Naive thymus-derived CD4-positive, alpha-beta T cell (primary cell): ENCODE measurements around the gene CAMK1D. TPM values are rescaled to one million over a fixed set of nuclear protein-coding genes. Genes with fewer than 3 reads are reported as not detected.

Experiments used
- ATAC-seq: fragments of 150-1000 bp; cut with Tn5 transposase; 2 replicates; pipeline ENCODE4 v1.10.0; 2021; ENCODE audit warnings: mild to moderate bottlenecking, moderate library complexity
- CTCF ChIA-PET: fragments of 350-600 bp; sonication (Branson Sonifier 250); formaldehyde crosslinking; loops from one replicate; lab custom pipeline; 2021; ENCODE audit warnings: antibody characterized with exemption; lab: Charles Lee
- POLR2A ChIA-PET: fragments of 350-600 bp; sonication (Branson Sonifier 250); formaldehyde crosslinking; loops from one replicate; lab custom pipeline; 2021; ENCODE audit warnings: antibody characterized with exemption, inconsistent platforms; lab: Charles Lee
- DNase-seq, 9 donors: peaks; one replicate each; pipeline versions ENCODE4 v3.0.0 to v3.0.0-alpha.2; 2020 to 2022; ENCODE audit warnings: mixed read lengths in 1 of 9
- H3K27ac ChIP-seq: one replicate; pipeline ENCODE4 v1.7.0; 2013; ENCODE audit warnings: mild to moderate bottlenecking, low read depth, low read length, moderate library complexity
- H3K27me3 ChIP-seq, 2 donors: one replicate each; pipeline ENCODE4 v1.7.0; 2013; ENCODE audit warnings: low read length in 2 of 2, mild to moderate bottlenecking in 2 of 2, moderate library complexity in 2 of 2; ENCODE audit not compliant: control insufficient read depth in 2 of 2, insufficient read depth in 2 of 2
- H3K36me3 ChIP-seq, 3 experiments: 1 replicate in 2 of 3; 2 replicates in 1 of 3; pipeline ENCODE4 v1.7.0; 2013; ENCODE audit warnings: low read length in 3 of 3, mild to moderate bottlenecking in 3 of 3, moderate library complexity in 1 of 3; ENCODE audit not compliant: insufficient read depth in 3 of 3, control insufficient read depth in 2 of 3
- H3K4me1 ChIP-seq, 2 donors: one replicate each; pipeline ENCODE4 v1.7.0; 2013; ENCODE audit warnings: low read length in 2 of 2, mild to moderate bottlenecking in 2 of 2, moderate library complexity in 1 of 2; ENCODE audit not compliant: control insufficient read depth in 2 of 2, insufficient read depth in 2 of 2
- H3K4me3 ChIP-seq: 2 replicates; pipeline ENCODE4 v1.7.0; 2013; ENCODE audit warnings: mild to moderate bottlenecking, low read length
- H3K9me3 ChIP-seq, 3 experiments: 1 replicate in 2 of 3; 2 replicates in 1 of 3; pipeline ENCODE4 v1.7.0; 2013; ENCODE audit warnings: low read length in 3 of 3; ENCODE audit not compliant: control insufficient read depth in 2 of 3
- H3K27ac Mint-ChIP-seq, 9 donors: one replicate each; pipeline ENCODE4 v1.8.0; 2020 to 2022; ENCODE audit warnings: mixed read lengths in 9 of 9, mild to moderate bottlenecking in 8 of 9, moderate library complexity in 5 of 9, inconsistent platforms in 2 of 9
- H3K27me3 Mint-ChIP-seq, 5 donors: one replicate each; pipeline ENCODE4 v1.8.0; 2021 to 2022; ENCODE audit warnings: mixed read lengths in 5 of 5, mild to moderate bottlenecking in 1 of 5
- H3K36me3 Mint-ChIP-seq, 5 donors: one replicate each; pipeline ENCODE4 v1.8.0; 2020 to 2022; ENCODE audit warnings: mixed read lengths in 5 of 5, mild to moderate bottlenecking in 3 of 5, inconsistent platforms in 1 of 5
- H3K4me1 Mint-ChIP-seq, 7 donors: one replicate each; pipeline ENCODE4 v1.8.0; 2020 to 2022; ENCODE audit warnings: mixed read lengths in 7 of 7, mild to moderate bottlenecking in 3 of 7, inconsistent platforms in 1 of 7
- H3K4me3 Mint-ChIP-seq, 10 donors: one replicate each; pipeline ENCODE4 v1.8.0; 2020 to 2022; ENCODE audit warnings: mild to moderate bottlenecking in 10 of 10, mixed read lengths in 10 of 10, moderate library complexity in 6 of 10, inconsistent platforms in 2 of 10
- H3K9me3 Mint-ChIP-seq, 11 donors: one replicate each; pipeline ENCODE4 v1.8.0; 2020 to 2022; ENCODE audit warnings: mixed read lengths in 11 of 11, mild to moderate bottlenecking in 4 of 11, inconsistent platforms in 1 of 11, moderate library complexity in 1 of 11
- intact Hi-C, 2 donors: fragments of 100-400 bp; cut with micrococcal nuclease; formaldehyde crosslinking; loops; one replicate each; pipeline ENCODE4 v1.15.1; 2023
- polyA plus RNA-seq, 2 donors: library from polyadenylated mRNA; unstranded; fragments of 300-500 nt; fragmentation: Illumina TruSeq; gene quantifications; one replicate each; pipeline ENCODE4 v1.2.3, GENCODE V29; 2021
- total RNA-seq, 6 experiments: library from RNA in 5 of 6; stranded (reverse) in 5 of 6; gene quantifications; 1 replicate in 5 of 6; 2 replicates in 1 of 6; pipeline ENCODE4 v1.2.3 and lab custom pipeline; 2021 to 2026

The CAMK1D gene
- total and polyA plus RNA-seq, 7 experiments from 2014 or later, result 12.5 to 43.2 (median 18.6) TPM

DNA sequence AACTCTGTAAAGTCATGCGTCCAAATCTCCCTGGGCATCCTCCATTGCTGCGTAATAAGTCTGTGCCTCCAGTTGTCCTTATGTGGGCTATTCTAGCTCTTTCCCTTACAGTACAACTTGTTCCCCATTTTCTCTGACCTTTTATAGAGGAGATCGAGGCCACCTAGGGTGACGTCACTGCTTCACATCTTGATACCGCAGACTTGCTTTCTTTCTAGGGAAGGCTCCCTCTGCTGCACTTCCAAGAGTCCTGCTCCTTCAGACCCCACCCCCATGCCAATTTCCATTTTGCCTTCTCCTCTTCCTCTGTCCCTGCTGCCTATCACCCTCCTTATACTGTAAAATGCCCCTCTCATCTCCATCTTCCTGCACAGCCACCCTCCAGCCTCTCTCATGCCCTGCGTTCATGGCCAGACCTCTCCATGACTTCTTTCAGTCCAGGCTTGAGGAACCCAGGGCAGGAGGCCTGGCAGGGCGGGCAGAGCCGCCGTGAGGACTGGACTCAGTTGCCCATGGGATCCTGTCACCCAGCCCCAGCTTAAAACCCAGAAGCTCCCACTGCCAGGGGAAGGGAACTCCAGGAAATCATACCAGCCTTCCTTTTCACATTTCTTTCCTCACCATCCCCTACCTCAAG lies 57.5 kb downstream of the CAMK1D start:
- POLR2A ChIA-PET, result no interaction called here
- no peaks in the 10 kb centered on the region for H3K9me3 ChIP-seq
- CTCF ChIA-PET, result no interaction called here
- Mint-ChIP-seq H3K4me1 (peaks cover 22 to 47% (median 27%) of the 10 kb centered on the region in 7 donors), H3K36me3 (peaks cover 4 to 43% (median 22%) of the 10 kb centered on the region in 5 donors), H3K4me3 (peak overlapping the region in 2 of 10 donors; percentile 58 to 63), H3K27me3 (peaks cover 0 to 5% (median 0%) of the 10 kb centered on the region in 5 donors), H3K27ac (peak overlapping the region in 3 of 9 donors; percentile 56 to 93 (median 71)), H3K9me3 (peaks cover 0 to 3% (median 0%) of the 10 kb centered on the region in 11 donors)
- H3K27me3 ChIP-seq, result no peaks in the 10 kb centered on the region
- H3K27ac ChIP-seq, result no peak overlapping the region
- ATAC-seq, result no peak
- peaks cover 0 to 6% of the 10 kb centered on the region in 2 donors for H3K4me1 ChIP-seq
- DNase-seq, result peak in 1 of 9 donors; percentile 16
- peaks cover 0 to 12% (median 0%) of the 10 kb centered on the region in 3 experiments for H3K36me3 ChIP-seq
- H3K4me3 ChIP-seq, result no peak overlapping the region
- intact Hi-C loops, result no loop called here

DNA sequence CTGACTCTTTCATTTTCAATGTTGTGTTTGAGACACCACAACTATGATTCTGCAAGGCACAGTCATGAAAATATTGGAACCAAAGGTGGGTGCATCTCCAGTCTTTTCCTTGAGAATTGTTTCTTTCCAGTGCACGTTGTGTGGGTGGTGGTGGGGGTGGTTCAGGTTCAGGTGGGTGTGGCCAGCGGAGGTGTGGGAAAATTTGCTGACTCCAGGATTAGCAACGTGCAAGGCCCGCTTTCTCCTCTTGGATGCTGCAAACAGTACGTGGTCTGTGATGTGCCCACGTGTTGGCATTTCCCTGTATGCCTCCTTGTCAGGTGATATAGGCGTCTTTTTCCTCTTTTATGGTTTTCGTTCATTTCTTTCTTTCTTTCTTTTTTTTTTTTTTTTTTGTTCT lies 59.1 kb downstream of the CAMK1D start:
- peaks cover 0 to 14% (median 0%) of the 10 kb centered on the region in 3 experiments for H3K36me3 ChIP-seq
- no peak overlapping the region for H3K4me3 ChIP-seq
- no peaks in the 10 kb centered on the region for H3K9me3 ChIP-seq
- POLR2A ChIA-PET, result no interaction called here
- peaks cover 0 to 5% (median 0%) of the 10 kb centered on the region in 5 donors for H3K27me3 Mint-ChIP-seq
- peaks cover 8 to 41% (median 25%) of the 10 kb centered on the region in 5 donors for H3K36me3 Mint-ChIP-seq
- H3K9me3 Mint-ChIP-seq, result peaks cover 0 to 4% (median 3%) of the 10 kb centered on the region in 11 donors
- peaks cover 0 to 15% of the 10 kb centered on the region in 2 donors for H3K4me1 ChIP-seq
- H3K4me3 Mint-ChIP-seq, result no peak overlapping the region
- ATAC-seq, result no peak
- no peak overlapping the region for H3K27ac ChIP-seq
- H3K4me1 Mint-ChIP-seq, result peaks cover 29 to 55% (median 37%) of the 10 kb centered on the region in 7 donors
- H3K27me3 ChIP-seq, result no peaks in the 10 kb centered on the region
- no peak for DNase-seq
- H3K27ac Mint-ChIP-seq, result no peak overlapping the region
- intact Hi-C loops, result no loop called here
- CTCF ChIA-PET, result no interaction called here

DNA sequence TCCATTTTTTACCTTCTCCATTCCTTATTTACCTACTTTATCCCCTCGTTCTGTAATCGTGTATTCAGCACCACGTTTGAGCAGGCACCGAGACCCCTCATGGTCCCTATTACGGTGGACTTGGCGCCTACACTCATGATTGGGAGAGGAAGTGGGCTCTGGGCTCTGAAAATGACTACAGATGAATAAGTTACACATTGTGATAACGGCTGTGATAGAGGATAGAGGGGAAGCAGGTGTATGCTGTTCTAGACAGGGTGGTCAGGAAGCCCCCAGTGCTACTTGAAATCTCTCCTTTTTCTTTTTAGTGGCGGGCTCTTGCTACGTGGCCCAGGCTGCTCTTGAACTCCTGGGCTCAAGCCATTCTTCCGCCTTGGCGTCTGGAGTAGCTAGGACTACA lies 59.8 kb downstream of the CAMK1D start:
- H3K27me3 Mint-ChIP-seq, result peaks cover 0 to 5% (median 0%) of the 10 kb centered on the region in 5 donors
- DNase-seq (no peak), ATAC-seq (no peak)
- Histone ChIP-seq H3K9me3 (no peaks in the 10 kb centered on the region), H3K27me3 (no peaks in the 10 kb centered on the region), H3K36me3 (peaks cover 0 to 16% (median 0%) of the 10 kb centered on the region in 3 experiments), H3K4me3 (no peak overlapping the region), H3K4me1 (peaks cover 0 to 15% of the 10 kb centered on the region in 2 donors), H3K27ac (no peak overlapping the region)
- peaks cover 0 to 6% (median 4%) of the 10 kb centered on the region in 11 donors for H3K9me3 Mint-ChIP-seq
- POLR2A ChIA-PET, result no interaction called here
- CTCF ChIA-PET, result no interaction called here
- intact Hi-C loops, result no loop called here
- peaks cover 8 to 42% (median 26%) of the 10 kb centered on the region in 5 donors for H3K36me3 Mint-ChIP-seq
- H3K4me3 Mint-ChIP-seq, result no peak overlapping the region
- peaks cover 29 to 58% (median 40%) of the 10 kb centered on the region in 7 donors for H3K4me1 Mint-ChIP-seq
- H3K27ac Mint-ChIP-seq, result peak overlapping the region in 2 of 9 donors; percentile 18 to 47

DNA sequence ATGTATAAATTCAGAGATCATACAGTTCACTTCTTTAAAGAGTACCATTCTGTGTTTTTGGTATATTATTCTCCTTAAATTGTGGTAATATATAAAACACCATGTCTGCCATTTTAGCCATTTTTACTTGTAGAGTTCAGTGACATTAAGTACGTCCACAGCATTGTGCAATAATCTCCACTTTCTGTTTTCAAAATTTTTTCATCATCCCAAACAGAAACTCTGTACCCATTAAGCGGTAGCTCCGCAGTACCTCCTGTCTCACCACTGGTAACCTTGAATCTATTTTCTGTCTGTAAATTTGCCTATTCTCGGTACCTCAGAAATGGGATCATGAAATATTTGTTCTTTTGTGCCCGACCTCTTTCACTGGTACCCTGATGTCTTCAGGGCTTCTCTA lies 60.3 kb downstream of the CAMK1D start:
- Histone ChIP-seq H3K27ac (no peak overlapping the region), H3K36me3 (peaks cover 0 to 16% (median 0%) of the 10 kb centered on the region in 3 experiments), H3K4me3 (no peak overlapping the region), H3K4me1 (peaks cover 0 to 15% of the 10 kb centered on the region in 2 donors), H3K9me3 (no peaks in the 10 kb centered on the region), H3K27me3 (no peaks in the 10 kb centered on the region)
- CTCF ChIA-PET, result no interaction called here
- ATAC-seq, result no peak
- Mint-ChIP-seq H3K9me3 (peaks cover 0 to 6% (median 4%) of the 10 kb centered on the region in 11 donors), H3K4me3 (no peak overlapping the region), H3K27me3 (peaks cover 0 to 5% (median 0%) of the 10 kb centered on the region in 5 donors), H3K36me3 (peaks cover 8 to 39% (median 26%) of the 10 kb centered on the region in 5 donors), H3K27ac (peak overlapping the region in 5 of 9 donors; percentile 19 to 46 (median 33)), H3K4me1 (peaks cover 32 to 59% (median 45%) of the 10 kb centered on the region in 7 donors)
- no peak for DNase-seq
- POLR2A ChIA-PET, result no interaction called here
- intact Hi-C loops, result loop anchor here in 1 of 2 donors (5.0 kb wide), 1 partner anchor 57 kb away; no protein-coding TSS in a partner anchor

DNA sequence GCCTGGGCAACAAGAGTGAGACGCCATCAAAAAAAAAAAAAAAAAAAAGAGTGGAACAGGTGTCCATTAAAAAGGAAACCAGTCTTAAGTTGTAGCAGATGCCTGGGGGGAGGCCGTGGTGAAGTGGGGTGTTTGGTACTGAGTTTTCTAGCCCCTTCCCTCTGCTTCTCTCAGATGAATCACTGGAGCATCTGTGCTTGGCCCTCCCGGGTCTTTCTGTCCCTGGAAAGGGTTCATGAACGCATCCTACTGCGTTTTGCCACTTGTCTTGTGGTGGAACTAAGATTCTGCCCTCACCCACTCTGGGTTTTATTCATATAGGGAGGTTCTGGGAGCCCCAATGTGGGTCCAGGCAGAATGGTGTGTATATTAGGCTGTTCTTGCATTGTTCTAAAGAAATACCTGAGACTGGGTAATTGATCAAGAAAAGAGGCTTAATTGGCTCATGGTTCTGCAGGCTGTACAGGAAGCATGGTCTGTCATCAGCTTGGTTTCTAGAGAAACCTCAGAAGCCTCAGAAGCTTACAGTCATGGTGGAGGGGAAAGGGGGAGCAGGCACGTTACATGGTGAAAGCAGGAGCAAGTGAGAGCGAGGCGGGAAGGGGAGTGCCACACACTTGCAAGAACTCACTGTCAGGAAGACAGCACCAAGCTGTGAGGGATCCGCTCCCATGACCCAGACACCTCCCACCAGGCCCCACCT lies 63.5 kb downstream of the CAMK1D start:
- Mint-ChIP-seq H3K36me3 (peaks cover 6 to 22% (median 18%) of the 10 kb centered on the region in 5 donors), H3K9me3 (peaks cover 0 to 6% (median 2%) of the 10 kb centered on the region in 11 donors), H3K27me3 (no peaks in the 10 kb centered on the region), H3K4me3 (peak overlapping the region in 4 of 10 donors; percentile 1 to 3 (median 2)), H3K27ac (peak overlapping the region in 6 of 9 donors; percentile 0 to 68 (median 18)), H3K4me1 (peaks cover 15 to 70% (median 52%) of the 10 kb centered on the region in 7 donors)
- ChIA-PET CTCF (no interaction called here), POLR2A (interaction anchor here (0.6 kb wide), 2 partner anchors 17 to 46 kb away, joined by 3 read pairs; no protein-coding TSS in a partner anchor)
- no peaks in the 10 kb centered on the region for H3K27me3 ChIP-seq
- DNase-seq (peak in 6 of 9 donors; percentile 15 to 51 (median 31)), ATAC-seq (peak; percentile 74)
- no peak overlapping the region for H3K4me3 ChIP-seq
- peaks cover 0 to 15% of the 10 kb centered on the region in 2 donors for H3K4me1 ChIP-seq
- peaks cover 0 to 3% (median 0%) of the 10 kb centered on the region in 3 experiments for H3K36me3 ChIP-seq
- H3K27ac ChIP-seq, result no peak overlapping the region
- intact Hi-C loops, result loop anchor here in 1 of 2 donors (5.0 kb wide), 1 partner anchor 61 kb away; no protein-coding TSS in a partner anchor
- H3K9me3 ChIP-seq, result no peaks in the 10 kb centered on the region

DNA sequence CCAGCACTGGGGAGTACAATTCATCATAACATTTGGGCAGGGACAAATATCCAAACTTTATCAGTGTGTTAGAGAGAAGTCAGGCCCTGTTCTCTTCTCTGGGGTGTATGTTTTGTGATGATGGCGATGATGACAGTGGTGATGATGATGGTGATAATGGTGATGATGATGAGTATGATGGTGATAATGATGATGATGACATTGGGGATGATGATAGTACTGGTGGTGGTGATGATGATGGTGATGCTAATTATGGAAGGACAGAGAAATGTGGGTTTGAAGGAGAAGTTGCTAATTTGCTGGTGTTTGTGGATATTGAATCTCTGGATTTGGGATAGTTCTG lies 64.0 kb downstream of the CAMK1D start:
- Mint-ChIP-seq H3K9me3 (peaks cover 0 to 6% (median 2%) of the 10 kb centered on the region in 11 donors), H3K36me3 (peaks cover 6 to 21% (median 17%) of the 10 kb centered on the region in 5 donors), H3K4me1 (peaks cover 15 to 74% (median 54%) of the 10 kb centered on the region in 7 donors), H3K27ac (peak overlapping the region in 5 of 9 donors; percentile 0 to 68 (median 5)), H3K27me3 (no peaks in the 10 kb centered on the region), H3K4me3 (peak overlapping the region in 5 of 10 donors; percentile 1 to 12 (median 3))
- CTCF ChIA-PET, result no interaction called here
- intact Hi-C loops, result loop anchor here in 1 of 2 donors (5.0 kb wide), 1 partner anchor 61 kb away; no protein-coding TSS in a partner anchor
- Histone ChIP-seq H3K4me3 (no peak overlapping the region), H3K9me3 (no peaks in the 10 kb centered on the region), H3K27me3 (no peaks in the 10 kb centered on the region), H3K4me1 (peaks cover 0 to 15% of the 10 kb centered on the region in 2 donors), H3K36me3 (peaks cover 0 to 3% (median 0%) of the 10 kb centered on the region in 3 experiments), H3K27ac (no peak overlapping the region)
- DNase-seq, result no peak
- ATAC-seq, result peak; percentile 36
- POLR2A ChIA-PET, result interaction anchor here (0.6 kb wide), 1 partner anchor 18 kb away, joined by 3 read pairs; no protein-coding TSS in a partner anchor
